Neutrophil (primary cell): ENCODE results near the gene KDM6A.

Source experiments
- H3K27ac ChIP-seq: fragments of 200-600 bp; sonication (generic); 2 replicates; pipeline ENCODE4 v1.5.1; 2016; ENCODE audit warnings: mild to moderate bottlenecking, moderate library complexity
- H3K27me3 ChIP-seq: fragments of 200-600 bp; sonication (generic); 2 replicates; pipeline ENCODE4 v1.6.0; 2016; ENCODE audit warnings: mild to moderate bottlenecking
- H3K36me3 ChIP-seq: fragments of 200-600 bp; sonication (generic); 2 replicates; pipeline ENCODE4 v1.5.1; 2017
- H3K4me1 ChIP-seq, 2 experiments: fragments of 200-600 bp in 1 of 2; sonication (generic) in 1 of 2; 1 replicate in 1 of 2; 2 replicates in 1 of 2; pipeline versions ENCODE4 v1.5.1 to v1.6.1; 2013 to 2016; ENCODE audit warnings: low read depth in 1 of 2, low read length in 1 of 2, mild to moderate bottlenecking in 1 of 2, moderate library complexity in 1 of 2; ENCODE audit not compliant: control insufficient read depth in 1 of 2, insufficient read depth in 1 of 2
- H3K4me3 ChIP-seq, 2 experiments: fragments of 200-600 bp in 1 of 2; sonication (generic) in 1 of 2; 1 replicate in 1 of 2; 2 replicates in 1 of 2; pipeline ENCODE4 v1.5.1; 2013 to 2016; ENCODE audit warnings: low read depth in 1 of 2, low read length in 1 of 2, mild to moderate bottlenecking in 1 of 2, moderate library complexity in 1 of 2
- H3K9me3 ChIP-seq: fragments of 200-600 bp; sonication (generic); 2 replicates; pipeline ENCODE4 v1.5.1; 2016
- TF ChIP-seq, protein P1 (sequence below): fragments of 200-600 bp; sonication (generic); IDR thresholded peaks from 2 replicates; pipeline ENCODE4 v1.5.1; 2016; ENCODE audit warnings: antibody characterized with exemption

Gene KDM6A

GRCh38 chrX:44958480-44958879 is 85.5 kb downstream of the KDM6A start:
- H3K9me3 ChIP-seq = no peaks in the 10 kb centered on the region
- TF ChIP-seq, protein P1, sequence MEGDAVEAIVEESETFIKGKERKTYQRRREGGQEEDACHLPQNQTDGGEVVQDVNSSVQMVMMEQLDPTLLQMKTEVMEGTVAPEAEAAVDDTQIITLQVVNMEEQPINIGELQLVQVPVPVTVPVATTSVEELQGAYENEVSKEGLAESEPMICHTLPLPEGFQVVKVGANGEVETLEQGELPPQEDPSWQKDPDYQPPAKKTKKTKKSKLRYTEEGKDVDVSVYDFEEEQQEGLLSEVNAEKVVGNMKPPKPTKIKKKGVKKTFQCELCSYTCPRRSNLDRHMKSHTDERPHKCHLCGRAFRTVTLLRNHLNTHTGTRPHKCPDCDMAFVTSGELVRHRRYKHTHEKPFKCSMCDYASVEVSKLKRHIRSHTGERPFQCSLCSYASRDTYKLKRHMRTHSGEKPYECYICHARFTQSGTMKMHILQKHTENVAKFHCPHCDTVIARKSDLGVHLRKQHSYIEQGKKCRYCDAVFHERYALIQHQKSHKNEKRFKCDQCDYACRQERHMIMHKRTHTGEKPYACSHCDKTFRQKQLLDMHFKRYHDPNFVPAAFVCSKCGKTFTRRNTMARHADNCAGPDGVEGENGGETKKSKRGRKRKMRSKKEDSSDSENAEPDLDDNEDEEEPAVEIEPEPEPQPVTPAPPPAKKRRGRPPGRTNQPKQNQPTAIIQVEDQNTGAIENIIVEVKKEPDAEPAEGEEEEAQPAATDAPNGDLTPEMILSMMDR = no peak
- no peak overlapping the region for H3K4me3 ChIP-seq

DNA sequence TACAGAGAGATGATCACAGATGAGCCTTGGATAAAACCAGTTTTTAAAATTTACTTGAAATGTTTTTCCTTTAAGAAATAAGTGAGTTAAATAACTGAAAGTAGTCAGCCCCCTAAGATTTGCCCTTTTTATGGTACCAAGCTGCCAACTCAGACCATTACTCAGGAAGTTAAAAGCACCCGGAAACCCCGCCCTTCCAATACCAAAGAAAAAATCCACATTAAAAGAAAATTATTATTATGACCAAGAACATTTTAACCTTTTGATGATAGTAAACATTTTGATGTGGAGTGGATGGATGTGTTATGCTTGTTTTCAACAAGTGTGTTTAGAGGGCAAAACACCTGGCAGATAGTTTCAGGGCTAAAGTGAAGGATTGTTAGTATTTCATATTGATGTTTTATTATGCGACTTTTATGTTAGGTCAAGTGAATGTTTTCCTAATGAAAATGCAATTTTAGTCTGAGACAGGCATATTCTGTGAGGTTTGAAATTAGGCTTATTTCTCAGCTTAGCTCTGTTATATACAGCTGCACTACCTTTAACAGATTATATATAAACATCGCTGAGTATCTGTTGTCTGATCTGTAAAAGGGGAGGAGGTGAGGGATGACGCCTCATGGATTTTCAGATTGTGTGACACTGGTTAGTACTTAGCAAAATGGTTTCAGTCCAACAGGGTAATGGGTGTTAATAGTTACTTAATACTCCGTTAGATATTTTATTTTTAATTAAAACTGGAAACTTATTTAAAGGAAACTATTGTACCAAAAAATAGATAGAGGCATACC is 89.0 kb downstream of the KDM6A start:
- Histone ChIP-seq H3K27ac (no peak overlapping the region), H3K9me3 (no peaks in the 10 kb centered on the region), H3K27me3 (no peaks in the 10 kb centered on the region), H3K4me3 (no peak overlapping the region), H3K36me3 (no peaks in the 10 kb centered on the region), H3K4me1 (peaks cover 3 to 5% of the 10 kb centered on the region in 2 experiments)
- TF ChIP-seq, protein P1 = no peak

More at GRCh38 chrX:44958480-44958879, 85.5 kb downstream of the KDM6A start:
- Histone ChIP-seq H3K27me3 (no peaks in the 10 kb centered on the region), H3K27ac (no peak overlapping the region), H3K4me1 (peaks cover 6 to 11% of the 10 kb centered on the region in 2 experiments), H3K36me3 (no peaks in the 10 kb centered on the region)

DNA sequence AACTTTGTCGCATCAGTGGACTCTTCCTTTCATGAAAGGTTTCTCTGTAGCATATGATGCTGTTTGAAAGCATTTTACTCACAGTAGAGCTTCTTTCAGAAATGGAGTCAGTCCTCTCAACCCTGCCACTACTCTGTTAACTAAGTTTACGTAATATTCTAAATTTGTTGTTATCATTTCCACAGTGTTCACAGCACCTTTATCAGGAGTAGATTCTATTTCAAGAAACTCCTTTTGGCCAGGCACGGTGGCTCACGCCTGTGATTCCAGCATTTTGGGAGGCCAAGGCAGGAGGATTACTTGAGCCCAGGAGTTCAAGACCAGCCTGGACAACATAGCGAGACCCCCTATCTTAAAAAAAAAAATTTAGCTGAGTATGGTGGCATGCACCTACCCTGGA is 90.0 kb downstream of the KDM6A start:
- H3K4me3 ChIP-seq = no peak overlapping the region
- H3K27me3 ChIP-seq = no peaks in the 10 kb centered on the region
- TF ChIP-seq, protein P1 = no peak
- H3K9me3 ChIP-seq = no peaks in the 10 kb centered on the region
- no peaks in the 10 kb centered on the region for H3K36me3 ChIP-seq
- peaks cover 3 to 5% of the 10 kb centered on the region in 2 experiments for H3K4me1 ChIP-seq
- no peak overlapping the region for H3K27ac ChIP-seq

- H3K9me3 ChIP-seq = no peaks in the 10 kb centered on the region
- H3K27ac ChIP-seq = no peak overlapping the region
- no peaks in the 10 kb centered on the region for H3K4me1 ChIP-seq
- H3K36me3 ChIP-seq = no peaks in the 10 kb centered on the region
- H3K27me3 ChIP-seq = no peaks in the 10 kb centered on the region
- TF ChIP-seq, protein P1 = no peak
- H3K4me3 ChIP-seq = no peak overlapping the region
These were observed 94.2 kb downstream of the KDM6A start for GRCh38 chrX:44967221-44967620.

- Histone ChIP-seq H3K4me3 (no peak overlapping the region), H3K36me3 (no peaks in the 10 kb centered on the region), H3K4me1 (no peaks in the 10 kb centered on the region), H3K27me3 (no peaks in the 10 kb centered on the region), H3K27ac (no peak overlapping the region), H3K9me3 (no peaks in the 10 kb centered on the region)
- TF ChIP-seq, protein P1 = no peak
These were observed 97.7 kb downstream of the KDM6A start for GRCh38 chrX:44970709-44971108.
